Activated T-cell treated with anti-CD3 and anti-CD28 coated beads, Interleukin-2, amount 50 U/mL, for 72 hours (primary cell): ENCODE results near the gene SECISBP2. TPM values are rescaled to one million over a fixed set of nuclear protein-coding genes. Genes with fewer than 3 reads are reported as not detected.

Experiments
- ATAC-seq, 2 donors: fragments of 150-1000 bp; cut with Tn5 transposase; replicated peaks in 1 of 2; 2 replicates each; pipeline ENCODE4 v1.10.0; 2021; ENCODE audit warnings: moderate library complexity in 2 of 2, mild to moderate bottlenecking in 1 of 2
- DNase-seq, 2 donors: peaks; one replicate each; pipeline ENCODE4 v3.0.0; 2021 to 2022; ENCODE audit warnings: mixed read lengths in 1 of 2
- H3K27ac Mint-ChIP-seq: one replicate; pipeline ENCODE4 v1.8.0; 2022; ENCODE audit warnings: mild to moderate bottlenecking, moderate library complexity, mixed read lengths
- H3K27me3 Mint-ChIP-seq: one replicate; pipeline ENCODE4 v1.8.0; 2022; ENCODE audit warnings: low read depth, mixed read lengths
- H3K36me3 Mint-ChIP-seq, 2 donors: one replicate each; pipeline ENCODE4 v1.8.0; 2022; ENCODE audit warnings: mixed read lengths in 2 of 2, mild to moderate bottlenecking in 1 of 2; ENCODE audit not compliant: insufficient read depth in 2 of 2
- H3K4me1 Mint-ChIP-seq: one replicate; pipeline ENCODE4 v1.8.0; 2022; ENCODE audit warnings: low read depth, mixed read lengths
- H3K4me3 Mint-ChIP-seq, 2 donors: one replicate each; pipeline ENCODE4 v1.8.0; 2022; ENCODE audit warnings: mild to moderate bottlenecking in 2 of 2, mixed read lengths in 2 of 2, moderate library complexity in 2 of 2
- H3K9me3 Mint-ChIP-seq, 2 donors: one replicate each; pipeline ENCODE4 v1.8.0; 2022; ENCODE audit warnings: mixed read lengths in 2 of 2
- total RNA-seq, 2 donors: library from RNA; stranded (reverse); gene quantifications; one replicate each; pipeline ENCODE4 v1.2.3, GENCODE V29; 2022

The SECISBP2 gene
- total RNA-seq, 2 donors from 2014 or later: 41.6 to 47.0 TPM

- H3K27me3 Mint-ChIP-seq: no peaks in the 10 kb centered on the region
- DNase-seq (no peak), ATAC-seq (no peak)
- H3K4me3 Mint-ChIP-seq: no peak overlapping the region
- peaks cover 37% of the 10 kb centered on the region for H3K4me1 Mint-ChIP-seq
- peaks cover 13 to 32% of the 10 kb centered on the region in 2 donors for H3K36me3 Mint-ChIP-seq
- H3K9me3 Mint-ChIP-seq: no peaks in the 10 kb centered on the region
- H3K27ac Mint-ChIP-seq: no peak overlapping the region
Measured at GRCh38 chr9:89386797-89387196, 68.5 kb downstream of the SECISBP2 start.

DNA sequence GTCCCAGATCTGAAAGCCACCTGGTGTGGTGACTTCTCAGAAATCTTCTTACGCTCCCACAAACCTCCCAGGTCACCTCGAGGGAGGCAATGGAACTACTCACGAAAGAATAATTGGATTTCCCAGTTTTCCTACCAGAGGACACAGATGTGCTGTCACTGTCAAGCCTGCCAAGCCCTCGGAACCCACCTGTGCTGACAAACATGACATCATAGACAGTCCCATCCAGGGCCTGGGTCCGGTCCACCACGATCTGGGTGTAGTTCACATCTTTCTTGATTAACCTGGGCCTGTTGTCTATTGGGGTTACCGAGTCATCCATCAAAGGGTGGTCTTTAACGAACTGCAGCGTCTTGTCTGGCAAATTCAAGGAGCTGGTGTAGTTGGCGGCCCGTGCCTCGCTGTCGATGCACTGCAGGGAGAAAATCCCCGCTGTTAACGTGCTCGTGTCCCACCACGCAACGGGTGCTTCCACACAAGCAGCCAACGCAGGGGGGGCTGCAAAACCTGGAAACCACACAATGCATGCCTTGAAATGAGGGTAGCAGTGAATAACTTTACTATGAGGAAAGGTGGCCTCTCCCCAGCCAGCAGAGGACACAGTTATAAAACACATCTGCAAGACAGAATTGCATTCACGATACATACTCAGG is 69.0 kb downstream of the SECISBP2 start:
- H3K4me3 Mint-ChIP-seq: no peak overlapping the region
- DNase-seq (no peak), ATAC-seq (no peak)
- peaks cover 13 to 33% of the 10 kb centered on the region in 2 donors for H3K36me3 Mint-ChIP-seq
- H3K27me3 Mint-ChIP-seq: no peaks in the 10 kb centered on the region
- no peak overlapping the region for H3K27ac Mint-ChIP-seq
- peaks cover 31% of the 10 kb centered on the region for H3K4me1 Mint-ChIP-seq
- no peaks in the 10 kb centered on the region for H3K9me3 Mint-ChIP-seq

DNA sequence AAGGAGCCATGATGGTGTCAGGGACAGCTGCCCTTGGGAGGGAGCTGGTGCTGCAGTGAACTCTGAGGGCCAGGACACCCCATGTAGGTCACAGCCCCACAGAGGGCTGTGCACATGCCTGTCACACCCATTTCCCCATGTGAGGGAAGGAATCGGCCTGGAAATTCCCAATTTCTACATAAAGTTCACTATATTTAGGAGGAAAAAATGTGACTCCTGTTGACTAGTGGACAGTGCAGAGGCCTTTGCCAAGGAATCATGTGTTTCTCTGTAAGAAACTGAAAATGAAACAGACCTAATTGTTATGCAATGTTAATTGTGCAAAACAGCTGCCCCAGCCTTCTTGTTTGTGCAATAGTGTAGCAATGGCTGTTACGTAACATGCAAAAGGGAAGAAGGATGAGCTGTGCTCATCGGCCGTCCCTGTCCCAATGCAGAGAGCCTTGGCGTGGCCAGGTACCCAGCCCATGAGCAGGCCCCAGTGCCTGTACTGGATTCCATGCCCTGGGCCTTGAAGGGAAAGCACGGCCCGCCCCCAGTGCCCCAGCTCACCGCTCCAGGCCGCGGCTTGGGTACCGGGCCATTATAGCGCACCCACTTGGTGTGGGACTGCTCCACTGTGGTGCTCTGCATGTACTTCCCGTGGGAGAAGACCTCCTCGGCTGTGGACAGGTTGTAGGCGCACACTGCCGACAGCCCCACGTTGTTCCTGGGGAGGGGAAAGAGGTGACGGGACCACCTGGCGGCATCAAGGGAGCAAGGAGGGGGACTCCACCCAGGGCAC is 70.0 kb downstream of the SECISBP2 start:
- no peak overlapping the region for H3K27ac Mint-ChIP-seq

DNA sequence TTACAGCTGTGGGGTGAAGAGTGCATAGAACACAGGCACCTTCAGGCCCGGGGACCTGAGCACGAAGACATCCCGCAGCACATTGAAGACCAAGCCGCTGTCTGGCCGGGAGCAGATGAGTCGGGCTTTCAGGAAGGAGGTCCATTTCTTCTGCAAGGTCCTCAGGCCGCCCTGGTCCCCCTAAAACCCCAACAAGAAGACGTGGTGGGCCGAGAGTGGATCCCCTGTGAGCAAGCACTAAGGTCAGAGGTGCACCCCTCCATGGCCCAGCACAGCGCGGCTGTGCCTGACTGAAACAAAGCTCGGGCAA is 70.5 kb downstream of the SECISBP2 start:
- ATAC-seq (no peak), DNase-seq (no peak)
- peaks cover 19% of the 10 kb centered on the region for H3K4me1 Mint-ChIP-seq
- H3K4me3 Mint-ChIP-seq: no peak overlapping the region
- H3K36me3 Mint-ChIP-seq: peaks cover 17 to 43% of the 10 kb centered on the region in 2 donors
- no peak overlapping the region for H3K27ac Mint-ChIP-seq
- no peaks in the 10 kb centered on the region for H3K9me3 Mint-ChIP-seq
- no peaks in the 10 kb centered on the region for H3K27me3 Mint-ChIP-seq

More for the DNA sequence above, 70.0 kb downstream of the SECISBP2 start:
- Mint-ChIP-seq H3K27me3 (no peaks in the 10 kb centered on the region), H3K4me3 (no peak overlapping the region), H3K9me3 (no peaks in the 10 kb centered on the region), H3K36me3 (peaks cover 15 to 40% of the 10 kb centered on the region in 2 donors), H3K4me1 (peaks cover 22% of the 10 kb centered on the region)
- no peak for DNase-seq
- no peak for ATAC-seq

- no peak for DNase-seq
- no peaks in the 10 kb centered on the region for H3K9me3 Mint-ChIP-seq
- peaks cover 18 to 44% of the 10 kb centered on the region in 2 donors for H3K36me3 Mint-ChIP-seq
- ATAC-seq: peak in 1 of 2 donors; percentile 12
- H3K4me3 Mint-ChIP-seq: no peak overlapping the region
- H3K27ac Mint-ChIP-seq: no peak overlapping the region
- peaks cover 17% of the 10 kb centered on the region for H3K4me1 Mint-ChIP-seq
- no peaks in the 10 kb centered on the region for H3K27me3 Mint-ChIP-seq
Measured at GRCh38 chr9:89390068-89390555, 71.8 kb downstream of the SECISBP2 start.

- Mint-ChIP-seq H3K9me3 (no peaks in the 10 kb centered on the region), H3K27me3 (no peaks in the 10 kb centered on the region), H3K36me3 (peaks cover 18 to 46% of the 10 kb centered on the region in 2 donors), H3K4me1 (peaks cover 17% of the 10 kb centered on the region), H3K4me3 (no peak overlapping the region), H3K27ac (no peak overlapping the region)
- ATAC-seq (peak in 1 of 2 donors; percentile 7), DNase-seq (no peak)
Measured at GRCh38 chr9:89390578-89391116, 72.3 kb downstream of the SECISBP2 start.

DNA sequence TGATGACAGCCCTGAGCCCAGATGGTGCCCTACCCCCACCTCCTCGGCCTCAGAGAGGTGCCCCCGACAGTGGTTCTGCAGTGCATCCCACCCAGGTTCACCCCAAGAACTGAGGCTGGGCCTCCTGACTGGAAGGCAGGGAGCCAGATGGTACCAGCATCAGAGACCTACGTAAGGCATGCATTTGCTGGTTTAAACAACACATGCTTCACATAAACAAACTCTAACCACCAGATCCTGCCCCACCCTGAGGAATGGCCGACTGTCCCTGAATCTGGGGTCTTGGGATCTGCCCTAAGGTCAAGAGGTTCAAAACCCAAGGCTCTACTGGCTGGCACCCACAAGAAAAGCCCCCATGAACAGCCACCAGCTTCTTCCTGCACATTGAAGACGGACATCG is 73.3 kb downstream of the SECISBP2 start:
- H3K36me3 Mint-ChIP-seq: peaks cover 18 to 41% of the 10 kb centered on the region in 2 donors
- H3K27ac Mint-ChIP-seq: no peak overlapping the region
- ATAC-seq (no peak), DNase-seq (no peak)
- H3K4me1 Mint-ChIP-seq: peaks cover 10% of the 10 kb centered on the region
- H3K4me3 Mint-ChIP-seq: no peak overlapping the region
- no peaks in the 10 kb centered on the region for H3K27me3 Mint-ChIP-seq
- H3K9me3 Mint-ChIP-seq: no peaks in the 10 kb centered on the region

DNA sequence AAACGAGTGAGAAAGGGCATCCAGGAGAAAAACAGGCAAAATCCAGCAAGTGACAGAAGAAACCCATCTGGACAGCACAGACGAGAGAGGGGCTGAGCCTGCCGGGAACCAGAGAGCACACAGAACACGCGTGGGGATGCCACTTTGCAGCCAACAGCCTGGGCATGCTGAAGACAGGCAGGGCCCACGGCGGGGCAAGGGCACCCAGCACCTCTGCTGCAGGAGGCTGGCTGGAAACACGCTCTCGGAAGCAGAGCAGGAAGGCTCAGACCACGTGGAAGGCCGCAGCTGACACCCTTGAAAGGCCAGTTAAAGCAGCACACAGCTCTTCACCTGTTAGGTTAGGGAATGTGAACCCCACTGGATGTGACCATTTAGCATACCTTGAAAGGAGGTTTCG is 76.1 kb downstream of the SECISBP2 start:
- Mint-ChIP-seq H3K4me1 (peaks cover 13% of the 10 kb centered on the region), H3K27me3 (no peaks in the 10 kb centered on the region), H3K27ac (no peak overlapping the region), H3K9me3 (no peaks in the 10 kb centered on the region), H3K36me3 (peaks cover 18 to 53% of the 10 kb centered on the region in 2 donors), H3K4me3 (no peak overlapping the region)
- no peak for ATAC-seq
- DNase-seq: no peak

DNA sequence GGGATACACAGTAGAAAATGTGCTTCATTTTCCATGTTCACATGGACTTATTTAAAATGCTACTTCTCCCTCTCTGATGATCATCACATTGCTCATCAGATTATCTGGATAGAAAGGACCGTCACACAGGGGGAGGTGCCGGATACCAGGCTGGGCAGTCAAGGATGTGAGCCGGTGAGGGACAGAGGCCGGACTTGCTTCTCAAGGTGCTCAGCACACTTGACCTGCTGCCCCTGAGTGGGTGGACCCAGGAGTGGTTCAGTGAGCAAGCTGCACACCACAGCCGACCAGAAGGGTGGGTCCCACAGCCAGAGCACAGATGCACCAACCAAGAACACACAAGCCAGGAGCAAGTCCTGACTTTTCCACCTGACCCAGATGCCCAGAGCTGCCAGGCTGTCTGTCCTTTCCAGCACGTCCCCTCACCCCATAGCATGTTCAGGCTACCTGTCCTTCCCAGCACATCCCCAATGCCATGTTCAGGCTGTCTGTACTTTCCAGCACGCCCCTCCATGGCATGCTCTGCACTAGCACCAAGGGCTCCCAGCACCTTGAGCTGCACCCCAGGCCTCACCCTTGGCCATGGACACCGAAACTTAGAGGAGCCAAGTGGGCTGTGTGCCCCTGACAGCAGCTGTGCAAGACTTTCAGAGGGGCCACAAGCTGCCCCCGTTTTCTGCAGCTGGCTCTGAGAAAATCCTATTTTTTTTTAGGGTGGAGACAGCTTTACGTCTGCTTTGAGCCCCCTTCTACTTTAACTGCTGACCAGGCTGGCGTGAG is 77.8 kb downstream of the SECISBP2 start:
- peaks cover 21 to 56% of the 10 kb centered on the region in 2 donors for H3K36me3 Mint-ChIP-seq
- H3K4me3 Mint-ChIP-seq: no peak overlapping the region
- H3K27ac Mint-ChIP-seq: peak overlapping the region; percentile 42
- peaks cover 15% of the 10 kb centered on the region for H3K4me1 Mint-ChIP-seq
- no peak for DNase-seq
- H3K27me3 Mint-ChIP-seq: no peaks in the 10 kb centered on the region
- H3K9me3 Mint-ChIP-seq: no peaks in the 10 kb centered on the region
- no peak for ATAC-seq

DNA sequence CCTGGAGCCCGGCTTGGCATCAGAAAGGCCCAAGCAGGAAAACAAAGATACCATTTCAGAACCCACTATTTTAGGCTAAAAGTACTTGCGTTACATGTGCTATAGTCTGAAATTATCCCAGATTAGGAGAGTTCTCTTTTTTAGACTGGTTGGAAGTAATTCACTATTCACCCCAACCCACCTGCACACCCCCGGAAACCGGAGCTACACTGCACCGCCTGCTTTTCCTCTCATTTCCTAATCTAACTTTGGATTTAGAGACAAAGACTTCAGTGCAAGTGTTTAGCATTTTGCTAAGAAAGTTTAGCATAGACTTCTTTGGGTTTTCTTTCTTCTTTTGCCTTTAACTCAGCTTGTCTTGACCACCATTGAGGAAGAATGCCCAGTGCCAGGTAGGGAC is 79.2 kb downstream of the SECISBP2 start:
- no peaks in the 10 kb centered on the region for H3K27me3 Mint-ChIP-seq
- no peak for ATAC-seq
- H3K36me3 Mint-ChIP-seq: peaks cover 22 to 57% of the 10 kb centered on the region in 2 donors
- H3K4me3 Mint-ChIP-seq: no peak overlapping the region
- no peaks in the 10 kb centered on the region for H3K9me3 Mint-ChIP-seq
- DNase-seq: no peak
- H3K27ac Mint-ChIP-seq: peak overlapping the region; percentile 83
- peaks cover 27% of the 10 kb centered on the region for H3K4me1 Mint-ChIP-seq

DNA sequence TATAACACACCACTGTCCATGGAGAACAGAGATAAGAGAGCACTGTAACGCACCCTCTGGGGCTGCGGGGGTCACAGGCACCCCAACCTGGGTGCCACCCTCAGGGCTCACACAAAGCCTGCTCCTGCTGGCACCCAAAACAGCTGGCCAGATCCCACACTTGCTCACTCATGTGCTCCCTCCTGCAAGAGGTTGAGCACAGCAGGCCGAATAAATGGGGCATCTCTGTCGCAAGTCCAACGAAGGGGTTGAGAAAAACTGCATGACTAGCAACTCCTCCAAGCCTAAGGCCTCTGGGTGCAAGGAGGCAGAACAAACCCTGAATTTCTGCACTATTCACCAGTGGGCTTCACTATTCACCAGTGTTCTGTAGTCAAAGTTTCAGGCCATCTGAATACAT is 80.3 kb downstream of the SECISBP2 start:
- peak overlapping the region; percentile 76 for H3K27ac Mint-ChIP-seq
- H3K36me3 Mint-ChIP-seq: peaks cover 14 to 48% of the 10 kb centered on the region in 2 donors

DNA sequence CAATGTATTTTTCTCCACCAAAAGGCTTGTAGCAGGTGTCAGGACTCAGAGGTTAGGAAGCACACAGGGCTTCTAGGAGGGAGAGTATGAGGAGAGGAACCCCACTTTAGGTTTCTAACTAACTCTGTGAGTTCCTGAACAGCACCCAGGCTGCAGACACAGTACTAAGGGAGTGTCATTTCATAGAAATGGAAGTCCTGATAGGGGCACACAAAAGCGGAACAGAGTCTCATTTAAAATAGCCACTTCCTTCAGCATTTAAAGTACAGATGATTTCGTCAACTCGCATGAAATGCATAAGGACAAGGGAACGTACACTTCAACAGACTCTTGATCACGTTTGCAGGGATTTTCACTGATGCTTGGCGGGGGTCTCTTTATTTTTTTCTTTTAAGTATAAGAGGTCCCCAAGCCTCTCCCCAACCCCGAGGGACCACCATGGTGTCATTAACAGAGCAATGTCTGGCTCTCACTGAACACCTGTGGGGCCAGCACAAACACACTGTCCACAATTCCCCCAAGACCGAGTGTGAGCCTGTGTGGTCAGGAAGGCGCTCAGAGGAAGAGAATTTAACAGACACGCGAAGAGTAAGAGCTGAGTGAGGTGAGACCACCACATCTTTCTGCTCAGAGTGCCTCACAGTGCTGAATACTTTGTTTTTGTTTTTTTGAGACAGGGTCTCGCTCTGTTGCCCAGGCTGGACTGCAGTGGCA is 82.3 kb downstream of the SECISBP2 start:
- Mint-ChIP-seq H3K27ac (peak overlapping the region; percentile 79), H3K4me1 (peaks cover 24% of the 10 kb centered on the region), H3K4me3 (no peak overlapping the region), H3K9me3 (no peaks in the 10 kb centered on the region), H3K36me3 (peaks cover 10 to 52% of the 10 kb centered on the region in 2 donors), H3K27me3 (no peaks in the 10 kb centered on the region)
- ATAC-seq: no peak
- DNase-seq: no peak

More for the DNA sequence above, 80.3 kb downstream of the SECISBP2 start:
- H3K27me3 Mint-ChIP-seq: no peaks in the 10 kb centered on the region
- H3K4me1 Mint-ChIP-seq: peaks cover 26% of the 10 kb centered on the region
- no peak for DNase-seq
- no peak overlapping the region for H3K4me3 Mint-ChIP-seq
- H3K9me3 Mint-ChIP-seq: no peaks in the 10 kb centered on the region
- no peak for ATAC-seq
